Measurements from ENCODE around the gene NIPAL4.
"Not testable (repeated sequence)": the region's sequence is repeated elsewhere in the genome, so short reads cannot be mapped to it uniquely, and the experiment has no call there.

The NIPAL4 gene

DNA sequence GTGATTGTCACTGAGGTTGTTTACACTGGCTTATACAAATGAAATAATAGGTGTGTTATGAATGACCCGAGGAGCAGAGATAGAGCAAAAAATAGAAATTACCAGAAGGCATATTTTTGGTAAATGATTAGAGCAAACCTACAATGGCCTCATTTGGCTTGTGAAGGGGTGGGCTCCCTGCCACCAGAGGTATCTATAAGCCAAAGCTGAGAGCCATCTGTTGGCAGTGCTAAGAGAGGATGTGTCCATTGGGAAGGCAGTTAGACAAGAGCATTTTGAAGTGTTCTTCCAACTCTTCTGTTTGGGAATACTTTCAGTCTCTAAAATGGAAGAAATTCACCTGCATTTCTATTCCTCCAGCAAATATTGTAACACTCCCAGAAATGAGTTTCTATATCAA is 10.6 kb downstream of the NIPAL4 start:
- no peak overlapping the region for H3K4me3 ChIP-seq
- H3K9me3 ChIP-seq: no peaks in the 10 kb centered on the region
- H3K4me1 ChIP-seq: no peaks in the 10 kb centered on the region
- no peak for DNase-seq (ENCODE audit: low spot score in 2 of 2)
- in situ Hi-C loops (cut with MboI; ENCODE audit: low sequenced_read_pairs): no loop called here
- H3K36me3 ChIP-seq (replicated peaks): no peaks in the 10 kb centered on the region
- no peaks in the 10 kb centered on the region for H3K27me3 ChIP-seq (ENCODE audit: low read depth)

DNA sequence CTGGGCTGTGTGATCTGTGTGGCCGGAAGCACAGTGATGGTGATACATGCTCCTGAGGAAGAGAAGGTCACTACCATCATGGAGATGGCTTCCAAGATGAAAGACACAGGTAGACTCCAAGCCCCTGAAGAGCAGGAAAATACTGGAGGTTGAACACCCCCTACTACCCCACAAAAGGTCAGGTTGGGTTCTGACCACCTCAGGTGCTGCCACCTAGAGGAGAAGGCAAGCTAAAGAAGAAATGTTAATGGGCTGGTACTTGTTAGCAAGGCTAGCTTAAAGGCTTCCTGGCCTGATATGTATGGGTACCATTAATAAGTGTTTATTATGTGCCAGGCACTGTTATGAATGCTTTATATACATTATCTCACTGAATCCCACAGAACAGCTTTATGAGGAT is 11.7 kb downstream of the NIPAL4 start:
- Histone ChIP-seq H3K27me3 (ENCODE audit: low read depth) (no peaks in the 10 kb centered on the region), H3K36me3 (replicated peaks) (no peaks in the 10 kb centered on the region), H3K4me3 (no peak overlapping the region), H3K4me1 (no peaks in the 10 kb centered on the region), H3K9me3 (no peaks in the 10 kb centered on the region)
- DNase-seq (ENCODE audit: low spot score in 2 of 2): peak; percentile 32 to 64
- in situ Hi-C loops (cut with MboI; ENCODE audit: low sequenced_read_pairs): no loop called here

DNA sequence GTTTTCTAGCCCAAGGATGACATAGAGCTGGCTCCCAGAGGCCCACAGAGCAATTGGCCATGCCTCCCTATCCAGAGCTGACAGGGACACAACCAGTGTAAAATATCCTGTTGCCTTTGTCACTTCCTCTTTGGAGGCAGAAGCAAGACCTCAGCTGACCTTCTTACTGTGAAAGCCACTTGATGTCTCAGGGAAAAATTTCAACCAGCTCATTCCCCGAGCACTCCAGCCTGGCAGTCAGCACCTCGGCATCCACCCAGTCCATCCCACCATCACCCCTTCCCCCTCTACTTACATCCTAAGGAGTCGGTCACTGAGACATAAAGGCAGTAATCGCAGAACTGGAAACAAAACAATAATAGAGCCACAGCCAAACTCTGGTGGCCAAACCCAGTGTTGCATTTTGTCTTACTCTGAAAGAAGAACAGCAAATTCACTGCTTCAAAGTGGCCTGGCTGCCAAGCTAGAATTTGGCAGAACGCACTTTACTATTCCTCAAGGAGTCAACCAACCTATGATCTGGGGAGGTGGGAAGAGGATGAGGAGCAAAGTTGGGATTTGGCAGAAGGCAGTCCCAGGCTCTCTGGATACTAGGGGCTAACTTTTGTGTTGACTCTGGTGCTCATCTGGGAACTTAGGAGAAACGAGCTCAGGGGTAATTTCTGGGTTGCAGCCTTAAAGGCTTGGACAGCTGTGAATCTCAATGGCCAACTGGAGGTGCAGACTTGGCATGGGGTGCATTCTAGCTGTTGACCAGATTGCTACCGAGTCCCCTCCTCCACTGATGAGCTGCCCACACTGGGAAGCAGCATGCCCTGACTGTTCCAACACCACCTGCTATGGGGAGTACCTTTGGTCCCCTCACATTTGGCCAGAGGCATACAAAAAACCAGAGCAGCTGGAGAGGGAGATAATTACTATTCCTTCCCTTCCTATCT is 13.6 kb downstream of the NIPAL4 start:
- Histone ChIP-seq H3K4me3 (no peak overlapping the region), H3K27me3 (ENCODE audit: low read depth) (no peaks in the 10 kb centered on the region), H3K4me1 (no peaks in the 10 kb centered on the region), H3K36me3 (replicated peaks) (no peaks in the 10 kb centered on the region), H3K9me3 (no peaks in the 10 kb centered on the region)
- in situ Hi-C loops (cut with MboI; ENCODE audit: low sequenced_read_pairs): no loop called here
- no peak for DNase-seq (ENCODE audit: low spot score in 2 of 2)

DNA sequence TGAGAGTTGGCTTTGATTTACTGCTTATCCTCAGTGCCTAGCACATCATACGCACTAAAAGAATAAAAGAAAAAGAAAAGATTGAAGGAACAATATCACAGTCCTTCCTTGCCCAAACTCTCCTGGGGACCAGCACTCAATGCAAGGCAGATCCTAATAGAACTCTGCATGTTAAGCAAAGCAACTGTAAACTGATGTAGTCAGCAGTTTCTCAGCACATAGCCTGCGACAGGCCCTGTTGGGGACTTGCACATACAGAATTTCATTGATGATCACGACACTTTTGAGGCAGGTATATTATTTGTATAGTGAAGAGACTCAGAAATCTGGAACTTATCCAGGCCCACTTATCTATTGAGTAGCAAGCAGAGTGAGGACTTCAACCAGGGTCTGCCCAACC is 15.4 kb downstream of the NIPAL4 start:
- Histone ChIP-seq H3K36me3 (replicated peaks) (no peaks in the 10 kb centered on the region), H3K4me3 (no peak overlapping the region), H3K27me3 (ENCODE audit: low read depth) (no peaks in the 10 kb centered on the region), H3K9me3 (no peaks in the 10 kb centered on the region), H3K4me1 (no peaks in the 10 kb centered on the region)
- in situ Hi-C loops (cut with MboI; ENCODE audit: low sequenced_read_pairs): loop anchor here (5.0 kb wide), 1 partner anchor 133 kb away; no protein-coding TSS in a partner anchor
- no peak for DNase-seq (ENCODE audit: low spot score in 2 of 2)

DNA sequence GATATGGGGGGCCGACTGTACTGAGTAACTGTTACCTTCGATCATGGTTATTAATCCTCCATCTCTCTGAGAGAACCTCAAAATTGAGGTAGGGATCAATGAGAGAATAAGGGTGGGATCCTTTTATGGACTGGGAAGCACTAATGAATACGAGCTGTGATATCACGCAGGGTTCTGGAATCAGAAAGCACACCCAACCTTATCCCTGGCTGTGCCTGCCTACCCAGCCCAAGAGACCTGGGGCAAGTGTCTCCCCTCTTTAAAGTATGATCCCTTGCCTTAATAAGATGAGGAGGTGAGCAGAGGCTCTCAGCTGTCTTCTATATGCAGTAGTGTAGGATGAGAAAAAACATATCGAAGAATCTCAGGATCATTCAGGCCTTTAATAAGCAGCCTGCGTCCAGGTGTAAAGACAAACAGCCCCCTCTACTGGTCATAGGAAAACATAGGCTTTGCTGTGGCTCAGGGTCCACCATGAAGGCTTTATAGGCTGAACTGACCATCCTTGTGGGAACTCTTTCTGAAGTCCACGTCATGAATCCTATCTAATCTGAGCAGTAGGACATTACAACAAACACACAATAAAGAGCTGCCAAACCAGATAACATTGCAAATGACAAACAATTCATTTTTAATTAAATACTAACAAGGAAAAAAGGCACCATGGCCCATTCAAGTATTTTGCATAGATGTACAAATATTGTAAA is 16.8 kb downstream of the NIPAL4 start:
- peak; percentile 62 to 64 for DNase-seq (ENCODE audit: low spot score in 2 of 2)
- Histone ChIP-seq H3K4me1 (no peaks in the 10 kb centered on the region), H3K36me3 (replicated peaks) (no peaks in the 10 kb centered on the region), H3K9me3 (no peaks in the 10 kb centered on the region), H3K27me3 (ENCODE audit: low read depth) (no peaks in the 10 kb centered on the region), H3K4me3 (no peak overlapping the region)
- in situ Hi-C loops (cut with MboI; ENCODE audit: low sequenced_read_pairs): loop anchor here (5.0 kb wide), 1 partner anchor 135 kb away; no protein-coding TSS in a partner anchor

GRCh38 chr5:157477814-157478494 is 17.9 kb downstream of the NIPAL4 start:
- Histone ChIP-seq H3K4me3 (no peak overlapping the region), H3K4me1 (no peaks in the 10 kb centered on the region), H3K9me3 (no peaks in the 10 kb centered on the region), H3K27me3 (ENCODE audit: low read depth) (no peaks in the 10 kb centered on the region), H3K36me3 (replicated peaks) (no peaks in the 10 kb centered on the region)
- in situ Hi-C loops (cut with MboI; ENCODE audit: low sequenced_read_pairs): loop anchor here (5.0 kb wide), 1 partner anchor 136 kb away; no protein-coding TSS in a partner anchor
- no peak for DNase-seq (ENCODE audit: low spot score in 2 of 2)

GRCh38 chr5:157478726-157479125 is 18.7 kb downstream of the NIPAL4 start:
- H3K4me3 ChIP-seq: no peak overlapping the region
- DNase-seq (ENCODE audit: low spot score in 2 of 2): no peak
- in situ Hi-C loops (cut with MboI; ENCODE audit: low sequenced_read_pairs): loop anchor here (5.0 kb wide), 1 partner anchor 136 kb away; no protein-coding TSS in a partner anchor
- no peaks in the 10 kb centered on the region for H3K9me3 ChIP-seq
- H3K4me1 ChIP-seq: no peaks in the 10 kb centered on the region
- H3K27me3 ChIP-seq (ENCODE audit: low read depth): no peaks in the 10 kb centered on the region
- no peaks in the 10 kb centered on the region for H3K36me3 ChIP-seq (replicated peaks)

DNA sequence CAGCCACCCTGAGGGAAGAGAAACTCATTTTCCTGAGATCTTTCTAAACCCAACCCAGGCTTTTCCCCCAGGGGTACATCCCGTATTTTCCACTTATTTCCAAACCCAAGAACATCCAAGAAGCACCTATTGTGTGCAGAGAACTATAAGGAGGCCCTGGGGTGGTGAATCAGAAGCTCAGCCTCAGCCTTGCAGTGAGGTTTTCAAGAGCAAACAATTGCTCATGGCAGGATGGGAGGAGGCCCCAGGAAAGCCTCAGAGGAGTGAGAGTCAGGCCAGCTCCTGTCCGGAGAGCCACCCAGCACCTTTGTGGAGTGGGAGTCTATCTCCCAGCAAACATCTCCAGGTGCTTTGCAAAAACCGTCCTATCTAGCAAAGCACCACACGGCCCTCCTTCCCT is 19.2 kb downstream of the NIPAL4 start:
- Histone ChIP-seq H3K9me3 (no peaks in the 10 kb centered on the region), H3K36me3 (replicated peaks) (no peaks in the 10 kb centered on the region), H3K4me3 (no peak overlapping the region), H3K27me3 (ENCODE audit: low read depth) (no peaks in the 10 kb centered on the region), H3K4me1 (no peaks in the 10 kb centered on the region)
- DNase-seq (ENCODE audit: low spot score in 2 of 2): no peak
- in situ Hi-C loops (cut with MboI; ENCODE audit: low sequenced_read_pairs): loop anchor here (5.0 kb wide), 1 partner anchor 137 kb away; no protein-coding TSS in a partner anchor

DNA sequence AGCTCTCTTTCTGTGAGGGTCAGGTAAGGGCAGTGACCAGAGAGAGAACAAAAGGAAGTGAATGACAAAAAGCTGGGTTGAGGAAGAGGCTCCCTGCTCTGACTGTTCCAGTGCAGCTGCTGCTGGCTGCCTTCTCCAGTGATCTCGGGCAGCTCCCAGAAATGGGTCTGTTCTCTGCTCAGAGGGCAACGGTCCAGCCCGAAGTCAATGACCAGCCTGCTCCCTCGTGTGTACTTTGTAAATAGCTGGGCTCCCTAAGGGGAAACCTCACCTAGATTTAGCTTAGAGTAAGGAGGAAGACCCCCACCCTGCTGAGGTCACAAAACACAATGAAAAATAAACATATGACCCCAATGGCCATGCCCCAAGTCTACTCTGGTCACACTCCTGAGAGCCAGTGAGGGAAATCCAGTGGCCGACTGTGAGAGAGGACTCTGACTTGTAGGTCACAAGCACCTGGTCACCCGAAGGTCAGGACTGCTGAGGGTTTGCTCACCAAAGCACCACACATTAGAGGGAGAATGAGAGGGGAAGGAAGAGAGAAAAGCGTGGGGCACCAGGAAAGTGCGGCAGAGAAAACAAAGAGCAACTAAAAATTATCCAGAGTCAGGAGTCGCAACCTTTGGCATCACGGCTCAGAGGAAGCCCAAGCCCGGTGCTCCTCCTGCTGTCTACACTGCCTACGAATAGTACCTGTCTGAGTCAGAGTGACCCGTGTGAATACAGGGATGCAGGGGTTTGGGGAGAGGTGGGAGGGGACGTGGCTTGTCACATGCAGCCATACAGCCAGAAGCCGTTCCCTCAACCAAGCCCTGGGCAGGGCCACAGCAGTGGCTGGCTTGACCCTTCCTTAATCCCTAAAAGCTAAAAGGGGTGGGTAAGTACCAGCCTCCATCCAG is 19.8 kb downstream of the NIPAL4 start:
- no peaks in the 10 kb centered on the region for H3K27me3 ChIP-seq (ENCODE audit: low read depth)
- H3K9me3 ChIP-seq: no peaks in the 10 kb centered on the region
- in situ Hi-C loops (cut with MboI; ENCODE audit: low sequenced_read_pairs): loop anchor here (5.0 kb wide), 1 partner anchor 138 kb away; no protein-coding TSS in a partner anchor
- no peak overlapping the region for H3K4me3 ChIP-seq
- H3K36me3 ChIP-seq (replicated peaks): no peaks in the 10 kb centered on the region
- no peaks in the 10 kb centered on the region for H3K4me1 ChIP-seq
- DNase-seq (ENCODE audit: low spot score in 2 of 2): no peak

DNA sequence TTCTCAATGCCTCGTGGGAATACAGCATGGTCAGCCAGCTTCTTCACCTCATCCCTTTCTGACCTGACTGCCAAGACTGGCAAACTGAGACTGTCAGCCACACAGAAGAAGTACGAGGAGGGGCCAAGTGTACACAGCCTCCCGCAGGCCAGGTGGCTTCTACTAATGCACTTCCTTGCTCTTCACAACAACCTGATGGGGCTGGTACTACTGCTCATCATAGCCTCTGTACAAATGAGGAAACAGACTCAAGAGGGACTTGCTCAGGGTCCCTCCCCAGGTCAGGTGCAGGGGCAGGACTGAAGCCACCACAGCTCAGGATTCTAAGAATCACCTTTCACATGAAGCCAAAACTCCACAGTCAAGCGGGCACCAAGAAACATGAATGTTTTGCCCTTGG is 21.3 kb downstream of the NIPAL4 start:
- Histone ChIP-seq H3K9me3 (no peaks in the 10 kb centered on the region), H3K4me3 (no peak overlapping the region), H3K4me1 (no peaks in the 10 kb centered on the region), H3K36me3 (replicated peaks) (no peaks in the 10 kb centered on the region), H3K27me3 (ENCODE audit: low read depth) (no peaks in the 10 kb centered on the region)
- in situ Hi-C loops (cut with MboI; ENCODE audit: low sequenced_read_pairs): no loop called here
- no peak for DNase-seq (ENCODE audit: low spot score in 2 of 2)

DNA sequence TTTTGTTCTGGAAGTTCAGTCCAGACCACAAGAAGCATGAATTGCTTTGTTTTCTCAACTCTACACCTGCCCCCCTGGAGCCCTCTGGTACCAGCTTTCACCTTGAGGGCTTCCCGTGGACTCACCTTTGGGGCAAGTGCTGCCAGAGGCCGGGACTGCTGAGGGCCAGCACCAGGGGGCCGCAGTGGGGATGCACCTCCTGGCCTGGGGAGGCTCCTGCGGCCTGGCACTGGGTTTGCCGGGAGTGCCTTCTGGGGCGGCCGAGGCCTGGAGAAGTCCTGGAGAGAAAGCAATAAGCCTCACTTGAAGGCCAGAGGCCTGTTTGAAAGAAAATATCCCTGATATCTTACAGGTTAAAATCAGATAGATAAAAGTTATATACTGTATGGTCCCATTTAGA is 21.7 kb downstream of the NIPAL4 start:
- no peak overlapping the region for H3K4me3 ChIP-seq
- no peaks in the 10 kb centered on the region for H3K36me3 ChIP-seq (replicated peaks)
- in situ Hi-C loops (cut with MboI; ENCODE audit: low sequenced_read_pairs): no loop called here
- DNase-seq (ENCODE audit: low spot score in 2 of 2): no peak
- H3K27me3 ChIP-seq (ENCODE audit: low read depth): no peaks in the 10 kb centered on the region
- H3K9me3 ChIP-seq: no peaks in the 10 kb centered on the region
- no peaks in the 10 kb centered on the region for H3K4me1 ChIP-seq

DNA sequence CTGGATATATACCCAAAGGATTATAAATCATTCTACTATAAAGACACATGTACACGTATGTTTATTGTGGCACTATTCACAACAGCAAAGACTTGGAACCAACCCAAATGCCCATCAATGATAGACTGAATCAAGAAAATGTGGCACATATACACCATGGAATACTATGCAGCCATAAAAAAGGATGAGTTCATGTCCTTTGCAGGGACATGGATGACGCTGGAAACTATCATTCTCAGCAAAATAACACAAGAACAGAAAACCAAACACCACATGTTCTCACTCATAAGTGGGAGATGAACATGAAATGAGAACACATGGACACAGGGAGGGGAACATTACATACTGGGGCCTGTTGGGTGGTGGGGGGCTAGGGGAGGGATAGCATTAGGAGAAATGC is 22.7 kb downstream of the NIPAL4 start:
- H3K9me3 ChIP-seq; in situ Hi-C loops (cut with MboI; ENCODE audit: low sequenced_read_pairs); H3K36me3 ChIP-seq (replicated peaks); H3K27me3 ChIP-seq (ENCODE audit: low read depth); H3K4me1 ChIP-seq; H3K4me3 ChIP-seq; DNase-seq (ENCODE audit: low spot score in 2 of 2): not testable (repeated sequence)

GRCh38 chr5:157484768-157485167 is 24.8 kb downstream of the NIPAL4 start:
- H3K4me1 ChIP-seq: no peaks in the 10 kb centered on the region
- no peaks in the 10 kb centered on the region for H3K27me3 ChIP-seq (ENCODE audit: low read depth)
- no peaks in the 10 kb centered on the region for H3K36me3 ChIP-seq (replicated peaks)
- in situ Hi-C loops (cut with MboI; ENCODE audit: low sequenced_read_pairs): no loop called here
- DNase-seq (ENCODE audit: low spot score in 2 of 2): no peak
- no peaks in the 10 kb centered on the region for H3K9me3 ChIP-seq
- no peak overlapping the region for H3K4me3 ChIP-seq
